HepG2 (cell line): ENCODE measurements around the gene ERICH6. TPM values are rescaled to one million over a fixed set of nuclear protein-coding genes. Genes with fewer than 3 reads are reported as not detected.

ENCODE experiments used
- ETV5 ChIP-seq: IDR thresholded peaks from 2 replicates; pipeline ENCODE4 v1.6.1; 2018; ENCODE audit warnings: missing biosample characterization, missing genetic modification reagents, inconsistent platforms, borderline replicate concordance
- IKZF1 ChIP-seq: fragments of 450-650 bp; IDR thresholded peaks from 2 replicates; pipeline ENCODE4 v1.7.1; 2016
- ISX ChIP-seq: sonication (generic); formaldehyde crosslinking; conservative IDR thresholded peaks from 2 replicates; pipeline ENCODE4 v1.5.0; 2020; ENCODE audit warnings: missing genetic modification reagents
- KLF9 ChIP-seq: IDR thresholded peaks from 2 replicates; pipeline ENCODE4 v1.6.1; 2016; ENCODE audit warnings: low read depth
- KMT2B ChIP-seq: IDR thresholded peaks from 2 replicates; pipeline ENCODE4 v1.6.1; 2016; ENCODE audit warnings: missing genetic modification reagents, missing compliant biosample characterization
- RBM39 ChIP-seq: fragments of 200-400 bp; formaldehyde crosslinking; IDR thresholded peaks from one replicate; pipeline ENCODE4 v1.6.1; 2018; ENCODE audit warnings: antibody characterized with exemption, mild to moderate bottlenecking, low read depth, low read length; ENCODE audit not compliant: poor library complexity, severe bottlenecking
- TBX3 ChIP-seq: fragments of 450-650 bp; IDR thresholded peaks from 2 replicates; pipeline ENCODE4 v1.6.1; 2017; ENCODE audit warnings: antibody characterized with exemption, mild to moderate bottlenecking, inconsistent platforms, borderline replicate concordance
- ZBTB1 ChIP-seq: sonication (generic); formaldehyde crosslinking; IDR thresholded peaks from 2 replicates; pipeline ENCODE4 v1.4.0; 2020; ENCODE audit warnings: missing genetic modification reagents, borderline replicate concordance
- ZNF484 ChIP-seq: sonication (generic); formaldehyde crosslinking; IDR thresholded peaks from 2 replicates; pipeline ENCODE4 v1.5.1; 2020; ENCODE audit warnings: mild to moderate bottlenecking, low read depth, missing genetic modification reagents, borderline replicate concordance
- ZNF761 ChIP-seq: sonication (generic); formaldehyde crosslinking; conservative IDR thresholded peaks from 2 replicates; pipeline ENCODE4 v1.4.0; 2020; ENCODE audit warnings: mild to moderate bottlenecking, missing genetic modification reagents
- ZNF766 ChIP-seq: sonication (generic); formaldehyde crosslinking; IDR thresholded peaks from 2 replicates; pipeline ENCODE4 v1.5.0; 2020; ENCODE audit warnings: missing genetic modification reagents, borderline replicate concordance
- ZNF782 ChIP-seq: sonication (generic); formaldehyde crosslinking; IDR thresholded peaks from 2 replicates; pipeline ENCODE4 v1.4.0; 2020; ENCODE audit warnings: missing genetic modification reagents, mild to moderate bottlenecking, borderline replicate concordance
- ZNF790 ChIP-seq: sonication (generic); formaldehyde crosslinking; IDR thresholded peaks from 2 replicates; pipeline ENCODE4 v1.8.0; 2022; ENCODE audit warnings: missing genetic modification reagents, mild to moderate bottlenecking, borderline replicate concordance
- polyA plus RNA-seq, 8 experiments: library from polyadenylated mRNA; depleted of rRNA in 3 of 8; stranded (reverse) in 7 of 8; unstranded in 1 of 8; fragments of >200 nt; fragmentation: Illumina TruSeq in 4 of 8; extraction: Trizol in 4 of 8; gene quantifications; 2 replicates each; pipeline versions ENCODE4 v1.2.1 to v1.2.3, GENCODE V29; 2011 to 2016; ENCODE audit warnings: low read depth in 4 of 8, missing spikeins in 1 of 8, mixed read lengths in 1 of 8; ENCODE audit not compliant: insufficient read depth in 1 of 8
- total RNA-seq, 5 experiments: library from RNA; depleted of rRNA; stranded (reverse); fragments of >200 nt; fragmentation: Illumina TruSeq; extraction: Trizol; gene quantifications; 2 replicates each; pipeline ENCODE4 v1.2.3, GENCODE V29; 2016; ENCODE audit warnings: low read depth in 1 of 5
- TF ChIP-seq, protein P1 (sequence below): sonication (generic); formaldehyde crosslinking; conservative IDR thresholded peaks from 2 replicates; pipeline ENCODE4 v1.4.0; 2020; ENCODE audit warnings: missing genetic modification reagents
- TF ChIP-seq, protein P2 (sequence below): sonication (generic); formaldehyde crosslinking; conservative IDR thresholded peaks from 2 replicates; pipeline ENCODE4 v1.4.0; 2020; ENCODE audit warnings: missing genetic modification reagents
- TF ChIP-seq, protein P3 (sequence below): sonication (generic); formaldehyde crosslinking; conservative IDR thresholded peaks from 2 replicates; pipeline ENCODE4 v1.4.0; 2020; ENCODE audit warnings: missing genetic modification reagents
- TF ChIP-seq, protein P4 (sequence below): sonication (generic); formaldehyde crosslinking; IDR thresholded peaks from 2 replicates; pipeline ENCODE4 v1.8.1; 2022; ENCODE audit warnings: low read depth, mild to moderate bottlenecking, missing genetic modification reagents
- TF ChIP-seq, protein P5 (sequence below): fragments of 450-650 bp; IDR thresholded peaks from 2 replicates; pipeline ENCODE4 v1.6.1; 2017
- TF ChIP-seq, protein P6 (sequence below): sonication (generic); formaldehyde crosslinking; IDR thresholded peaks from 2 replicates; pipeline ENCODE4 v1.4.0; 2020; ENCODE audit warnings: missing genetic modification reagents; ENCODE audit errors: not compliant biosample characterization

ERICH6 gene
- total and polyA plus RNA-seq, 2 of the 13 experiments (the other 11 are each of a cell fraction or from before 2014, with no cell fraction given), result 0.03 TPM; not detected in 1

DNA sequence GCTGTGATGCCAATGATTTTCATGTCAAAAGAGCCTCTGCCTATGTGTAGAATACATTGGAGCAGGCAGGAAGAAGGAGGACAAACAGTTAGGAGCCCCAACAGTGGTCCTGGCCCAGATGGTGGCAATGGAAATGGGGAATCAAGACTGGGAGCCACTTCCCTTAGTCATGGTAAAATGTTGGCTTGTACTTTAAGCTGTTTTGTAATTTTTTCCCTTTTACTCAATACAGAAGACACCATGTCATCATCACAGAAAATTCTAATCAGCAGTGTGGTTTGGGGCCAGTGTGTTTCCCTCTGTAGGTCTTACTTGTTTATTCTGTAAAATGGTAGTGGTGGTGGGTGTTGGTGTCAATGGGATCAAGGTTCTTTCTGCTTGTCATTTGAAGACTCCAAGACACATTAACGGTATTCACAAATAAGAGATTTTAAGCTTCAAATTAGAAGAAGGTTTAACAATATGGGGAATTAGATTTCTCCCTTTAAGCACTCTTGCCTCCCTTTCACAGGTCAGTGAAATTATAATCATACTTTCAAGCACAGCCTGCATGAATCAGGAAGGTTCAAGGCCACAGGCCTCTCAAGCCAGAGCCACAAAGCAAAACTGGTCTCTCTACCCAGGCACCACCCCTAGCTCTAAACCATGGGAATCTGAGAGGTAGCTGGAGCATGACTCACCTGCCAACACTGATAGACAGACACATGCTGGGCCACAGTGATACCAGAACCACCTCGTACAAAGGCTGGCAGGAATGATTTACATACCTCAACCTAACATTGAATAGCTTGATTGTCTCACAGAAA is 34.4 kb upstream of the ERICH6 start (continued):
- TF ChIP-seq, protein P1, sequence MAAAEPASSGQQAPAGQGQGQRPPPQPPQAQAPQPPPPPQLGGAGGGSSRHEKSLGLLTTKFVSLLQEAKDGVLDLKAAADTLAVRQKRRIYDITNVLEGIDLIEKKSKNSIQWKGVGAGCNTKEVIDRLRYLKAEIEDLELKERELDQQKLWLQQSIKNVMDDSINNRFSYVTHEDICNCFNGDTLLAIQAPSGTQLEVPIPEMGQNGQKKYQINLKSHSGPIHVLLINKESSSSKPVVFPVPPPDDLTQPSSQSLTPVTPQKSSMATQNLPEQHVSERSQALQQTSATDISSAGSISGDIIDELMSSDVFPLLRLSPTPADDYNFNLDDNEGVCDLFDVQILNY (CRISPR knock-in tag), result no peak
- no peak for TF ChIP-seq ZNF782
- TF ChIP-seq RBM39, result no peak
- TF ChIP-seq, protein P2, sequence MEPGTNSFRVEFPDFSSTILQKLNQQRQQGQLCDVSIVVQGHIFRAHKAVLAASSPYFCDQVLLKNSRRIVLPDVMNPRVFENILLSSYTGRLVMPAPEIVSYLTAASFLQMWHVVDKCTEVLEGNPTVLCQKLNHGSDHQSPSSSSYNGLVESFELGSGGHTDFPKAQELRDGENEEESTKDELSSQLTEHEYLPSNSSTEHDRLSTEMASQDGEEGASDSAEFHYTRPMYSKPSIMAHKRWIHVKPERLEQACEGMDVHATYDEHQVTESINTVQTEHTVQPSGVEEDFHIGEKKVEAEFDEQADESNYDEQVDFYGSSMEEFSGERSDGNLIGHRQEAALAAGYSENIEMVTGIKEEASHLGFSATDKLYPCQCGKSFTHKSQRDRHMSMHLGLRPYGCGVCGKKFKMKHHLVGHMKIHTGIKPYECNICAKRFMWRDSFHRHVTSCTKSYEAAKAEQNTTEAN (CRISPR knock-in tag), result no peak
- TF ChIP-seq, protein P3, sequence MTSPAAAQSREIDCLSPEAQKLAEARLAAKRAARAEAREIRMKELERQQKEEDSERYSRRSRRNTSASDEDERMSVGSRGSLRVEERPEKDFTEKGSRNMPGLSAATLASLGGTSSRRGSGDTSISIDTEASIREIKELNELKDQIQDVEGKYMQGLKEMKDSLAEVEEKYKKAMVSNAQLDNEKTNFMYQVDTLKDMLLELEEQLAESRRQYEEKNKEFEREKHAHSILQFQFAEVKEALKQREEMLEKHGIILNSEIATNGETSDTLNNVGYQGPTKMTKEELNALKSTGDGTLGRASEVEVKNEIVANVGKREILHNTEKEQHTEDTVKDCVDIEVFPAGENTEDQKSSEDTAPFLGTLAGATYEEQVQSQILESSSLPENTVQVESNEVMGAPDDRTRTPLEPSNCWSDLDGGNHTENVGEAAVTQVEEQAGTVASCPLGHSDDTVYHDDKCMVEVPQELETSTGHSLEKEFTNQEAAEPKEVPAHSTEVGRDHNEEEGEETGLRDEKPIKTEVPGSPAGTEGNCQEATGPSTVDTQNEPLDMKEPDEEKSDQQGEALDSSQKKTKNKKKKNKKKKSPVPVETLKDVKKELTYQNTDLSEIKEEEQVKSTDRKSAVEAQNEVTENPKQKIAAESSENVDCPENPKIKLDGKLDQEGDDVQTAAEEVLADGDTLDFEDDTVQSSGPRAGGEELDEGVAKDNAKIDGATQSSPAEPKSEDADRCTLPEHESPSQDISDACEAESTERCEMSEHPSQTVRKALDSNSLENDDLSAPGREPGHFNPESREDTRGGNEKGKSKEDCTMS (CRISPR knock-in tag), result no peak
- TF ChIP-seq, protein P4, sequence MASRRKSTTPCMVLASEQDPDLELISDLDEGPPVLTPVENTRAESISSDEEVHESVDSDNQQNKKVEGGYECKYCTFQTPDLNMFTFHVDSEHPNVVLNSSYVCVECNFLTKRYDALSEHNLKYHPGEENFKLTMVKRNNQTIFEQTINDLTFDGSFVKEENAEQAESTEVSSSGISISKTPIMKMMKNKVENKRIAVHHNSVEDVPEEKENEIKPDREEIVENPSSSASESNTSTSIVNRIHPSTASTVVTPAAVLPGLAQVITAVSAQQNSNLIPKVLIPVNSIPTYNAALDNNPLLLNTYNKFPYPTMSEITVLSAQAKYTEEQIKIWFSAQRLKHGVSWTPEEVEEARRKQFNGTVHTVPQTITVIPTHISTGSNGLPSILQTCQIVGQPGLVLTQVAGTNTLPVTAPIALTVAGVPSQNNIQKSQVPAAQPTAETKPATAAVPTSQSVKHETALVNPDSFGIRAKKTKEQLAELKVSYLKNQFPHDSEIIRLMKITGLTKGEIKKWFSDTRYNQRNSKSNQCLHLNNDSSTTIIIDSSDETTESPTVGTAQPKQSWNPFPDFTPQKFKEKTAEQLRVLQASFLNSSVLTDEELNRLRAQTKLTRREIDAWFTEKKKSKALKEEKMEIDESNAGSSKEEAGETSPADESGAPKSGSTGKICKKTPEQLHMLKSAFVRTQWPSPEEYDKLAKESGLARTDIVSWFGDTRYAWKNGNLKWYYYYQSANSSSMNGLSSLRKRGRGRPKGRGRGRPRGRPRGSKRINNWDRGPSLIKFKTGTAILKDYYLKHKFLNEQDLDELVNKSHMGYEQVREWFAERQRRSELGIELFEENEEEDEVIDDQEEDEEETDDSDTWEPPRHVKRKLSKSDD (CRISPR knock-in tag), result no peak
- TF ChIP-seq KLF9 (CRISPR knock-in tag), result no peak
- TF ChIP-seq ZNF484 (CRISPR knock-in tag), result no peak
- no peak for TF ChIP-seq KMT2B
- TF ChIP-seq ZNF766 (CRISPR knock-in tag), result no peak
- no peak for TF ChIP-seq ZNF790 (CRISPR knock-in tag)
- TF ChIP-seq, protein P5, sequence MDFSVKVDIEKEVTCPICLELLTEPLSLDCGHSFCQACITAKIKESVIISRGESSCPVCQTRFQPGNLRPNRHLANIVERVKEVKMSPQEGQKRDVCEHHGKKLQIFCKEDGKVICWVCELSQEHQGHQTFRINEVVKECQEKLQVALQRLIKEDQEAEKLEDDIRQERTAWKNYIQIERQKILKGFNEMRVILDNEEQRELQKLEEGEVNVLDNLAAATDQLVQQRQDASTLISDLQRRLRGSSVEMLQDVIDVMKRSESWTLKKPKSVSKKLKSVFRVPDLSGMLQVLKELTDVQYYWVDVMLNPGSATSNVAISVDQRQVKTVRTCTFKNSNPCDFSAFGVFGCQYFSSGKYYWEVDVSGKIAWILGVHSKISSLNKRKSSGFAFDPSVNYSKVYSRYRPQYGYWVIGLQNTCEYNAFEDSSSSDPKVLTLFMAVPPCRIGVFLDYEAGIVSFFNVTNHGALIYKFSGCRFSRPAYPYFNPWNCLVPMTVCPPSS, result no peak
- peak; percentile 35; the same call in 1 of the 2 replicates for TF ChIP-seq ETV5
- TF ChIP-seq, protein P6, sequence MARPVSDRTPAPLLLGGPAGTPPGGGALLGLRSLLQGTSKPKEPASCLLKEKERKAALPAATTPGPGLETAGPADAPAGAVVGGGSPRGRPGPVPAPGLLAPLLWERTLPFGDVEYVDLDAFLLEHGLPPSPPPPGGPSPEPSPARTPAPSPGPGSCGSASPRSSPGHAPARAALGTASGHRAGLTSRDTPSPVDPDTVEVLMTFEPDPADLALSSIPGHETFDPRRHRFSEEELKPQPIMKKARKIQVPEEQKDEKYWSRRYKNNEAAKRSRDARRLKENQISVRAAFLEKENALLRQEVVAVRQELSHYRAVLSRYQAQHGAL, result no peak
- no peak for TF ChIP-seq ZNF761 (CRISPR knock-in tag)
- TF ChIP-seq ISX (CRISPR knock-in tag), result no peak
- TF ChIP-seq IKZF1, result no peak
- peak; percentile 21; the same call in 1 of the 2 replicates for TF ChIP-seq TBX3
- no peak for TF ChIP-seq ZBTB1
